ENCODE data around the gene CD19.

Gene CD19

DNA sequence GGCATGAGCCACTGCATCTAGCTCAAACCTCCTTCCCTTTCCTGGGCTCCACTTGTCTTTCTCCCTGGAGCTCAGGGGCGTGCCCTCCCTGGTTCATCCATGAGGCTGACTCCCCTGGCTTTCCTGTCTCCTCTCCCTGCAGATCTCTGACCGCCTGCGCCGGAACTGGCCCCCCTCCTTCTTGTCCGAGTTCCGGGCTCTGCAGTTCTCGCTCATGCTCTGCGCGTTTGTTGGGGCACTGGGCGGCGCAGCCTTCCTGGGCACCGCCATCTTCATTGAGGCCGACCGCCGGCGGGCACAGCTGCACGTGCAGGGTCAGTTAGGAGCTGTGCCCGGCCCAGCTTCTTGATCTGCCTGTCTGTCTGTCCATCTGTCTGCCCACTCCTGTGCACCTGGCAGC lies 51.9 kb downstream of the CD19 start:
- DNase-seq, result no peak

DNA sequence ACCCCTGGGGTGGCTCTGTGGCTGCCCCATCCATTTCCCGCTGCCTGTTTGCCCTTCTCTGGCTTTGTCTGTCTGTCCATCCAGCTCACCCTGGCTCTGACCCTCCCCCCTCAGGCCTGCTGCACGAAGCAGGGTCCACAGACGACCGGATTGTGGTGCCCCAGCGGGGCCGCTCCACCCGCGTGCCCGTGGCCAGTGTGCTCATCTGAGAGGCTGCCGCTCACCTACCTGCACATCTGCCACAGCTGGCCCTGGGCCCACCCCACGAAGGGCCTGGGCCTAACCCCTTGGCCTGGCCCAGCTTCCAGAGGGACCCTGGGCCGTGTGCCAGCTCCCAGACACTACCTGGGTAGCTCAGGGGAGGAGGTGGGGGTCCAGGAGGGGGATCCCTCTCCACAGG lies 52.3 kb downstream of the CD19 start:
- DNase-seq, result no peak

DNA sequence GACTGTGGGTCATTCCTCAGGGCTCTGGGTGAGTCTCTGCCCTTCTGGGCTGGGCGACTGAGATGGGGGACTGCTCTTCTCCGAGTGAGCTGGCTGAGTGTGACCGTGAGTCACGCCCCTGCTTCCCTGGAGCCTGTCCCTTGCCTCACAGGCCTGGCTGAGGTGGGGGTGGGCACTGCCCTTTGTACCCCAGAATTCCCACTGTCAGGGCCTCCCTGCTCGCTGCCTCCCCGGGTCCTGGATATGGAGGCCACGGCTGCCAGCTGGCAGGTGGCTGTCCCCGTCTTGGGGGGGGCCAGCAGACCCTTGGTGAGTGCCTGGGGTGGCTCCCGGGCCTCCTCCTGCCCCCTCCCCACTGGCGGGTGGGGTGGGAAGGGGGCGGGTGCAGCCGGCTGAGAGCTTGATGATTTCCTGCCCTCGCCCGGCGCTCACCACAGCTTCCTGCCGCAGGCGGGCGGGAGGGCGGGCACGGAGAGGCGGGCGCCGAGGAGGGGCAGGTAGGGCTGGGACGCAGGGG lies 52.9 kb downstream of the CD19 start, which contains the start of gene LAT:
LAT (plus strand) TSS at position 434 of the 517 bp plus-strand sequence. CDS start 366 bp downstream, outside the sequence.
- no peak for DNase-seq

DNA sequence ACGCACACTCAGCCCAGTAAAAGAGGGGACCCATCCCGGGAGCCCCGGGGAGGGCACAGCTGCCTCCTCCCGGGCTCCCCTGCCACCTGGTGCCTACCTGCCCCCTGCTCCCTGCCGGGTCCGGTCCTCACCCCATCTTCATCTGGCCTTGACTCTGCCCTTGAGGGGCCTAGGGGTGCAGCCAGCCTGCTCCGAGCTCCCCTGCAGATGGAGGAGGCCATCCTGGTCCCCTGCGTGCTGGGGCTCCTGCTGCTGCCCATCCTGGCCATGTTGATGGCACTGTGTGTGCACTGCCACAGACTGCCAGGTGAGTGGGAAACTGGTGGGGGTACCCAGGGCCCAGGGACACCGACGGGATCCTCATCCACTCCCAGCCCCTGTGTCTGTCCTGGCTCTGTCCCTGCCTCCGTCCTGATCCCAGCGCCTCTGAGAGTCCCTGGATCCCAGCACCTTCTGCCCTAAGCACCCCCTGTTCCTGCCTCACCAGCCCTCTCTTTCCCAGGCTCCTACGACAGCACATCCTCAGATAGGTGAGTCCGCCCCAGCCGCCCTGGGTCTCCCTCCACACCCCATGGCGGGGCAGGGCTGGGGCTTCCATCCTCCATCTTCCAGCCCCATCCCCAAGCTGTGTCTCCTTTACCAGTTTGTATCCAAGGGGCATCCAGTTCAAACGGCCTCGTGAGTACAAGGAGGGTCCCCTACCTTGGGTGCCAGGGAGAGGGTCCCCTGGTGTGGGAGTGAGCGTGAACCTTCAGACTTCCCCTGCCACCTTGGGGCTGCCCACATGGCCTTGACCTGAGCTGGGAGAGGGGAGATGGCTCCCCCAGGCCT lies 53.7 kb downstream of the CD19 start:
- no peak for DNase-seq

DNA sequence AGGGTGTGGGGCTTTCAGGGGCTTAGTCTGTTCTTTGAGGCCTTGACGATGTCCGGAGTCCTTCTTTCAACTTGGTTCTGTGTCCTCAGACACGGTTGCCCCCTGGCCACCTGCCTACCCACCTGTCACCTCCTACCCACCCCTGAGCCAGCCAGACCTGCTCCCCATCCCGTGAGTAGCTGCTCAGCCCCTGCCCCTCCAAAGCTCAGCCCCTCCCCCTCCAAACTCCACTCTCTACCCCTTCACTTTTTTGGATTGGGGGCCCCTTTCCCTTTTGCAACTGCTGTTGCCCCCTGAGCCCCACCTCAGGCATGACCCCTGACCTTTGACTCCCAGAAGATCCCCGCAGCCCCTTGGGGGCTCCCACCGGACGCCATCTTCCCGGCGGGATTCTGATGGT lies 54.3 kb downstream of the CD19 start:
- DNase-seq, result no peak

DNA sequence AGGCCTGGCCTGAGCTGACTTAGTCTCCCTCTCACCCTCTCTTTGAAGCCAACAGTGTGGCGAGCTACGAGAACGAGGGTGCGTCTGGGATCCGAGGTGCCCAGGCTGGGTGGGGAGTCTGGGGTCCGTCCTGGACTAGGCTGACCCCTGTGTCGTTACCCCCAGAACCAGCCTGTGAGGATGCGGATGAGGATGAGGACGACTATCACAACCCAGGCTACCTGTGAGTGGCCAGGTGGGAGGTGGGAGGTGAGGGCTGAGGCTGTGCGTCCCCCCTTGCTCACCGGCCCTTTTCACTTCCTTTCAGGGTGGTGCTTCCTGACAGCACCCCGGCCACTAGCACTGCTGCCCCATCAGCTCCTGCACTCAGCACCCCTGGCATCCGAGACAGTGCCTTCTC lies 54.7 kb downstream of the CD19 start:
- no peak for DNase-seq

DNA sequence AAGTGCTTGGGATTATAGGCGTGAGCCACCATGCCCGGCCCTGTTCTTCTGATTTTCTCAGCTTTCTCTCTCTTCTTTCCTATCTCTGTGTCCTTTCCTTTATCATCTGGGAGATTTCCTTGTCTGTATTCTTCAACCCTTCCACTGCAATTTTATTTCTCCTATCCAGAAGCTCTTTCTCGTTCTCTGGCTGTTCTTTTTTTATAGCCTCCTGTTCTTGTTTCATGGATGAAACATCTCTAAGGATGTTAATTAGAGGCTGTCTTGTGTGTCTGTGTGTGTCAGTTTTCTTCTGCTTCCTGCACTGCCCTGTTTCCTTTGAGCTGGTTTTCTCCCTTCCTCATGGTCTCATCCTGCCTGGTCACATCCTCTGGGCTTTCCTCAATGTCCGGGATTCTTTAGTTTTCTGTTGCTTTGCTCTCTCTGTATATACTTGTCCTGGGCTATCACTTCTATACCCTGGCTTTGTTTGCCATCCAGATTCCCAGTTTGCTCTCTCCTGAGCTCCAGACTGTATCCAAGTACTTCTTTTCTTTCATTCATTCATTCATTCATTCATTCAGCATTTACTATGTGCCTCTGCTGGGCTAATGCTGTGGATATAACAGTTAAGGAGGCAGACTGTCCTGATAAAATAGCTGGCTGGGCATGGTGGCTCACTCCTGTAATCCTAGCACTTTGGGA lies 55.5 kb downstream of the CD19 start:
- DNase-seq, result no peak
